ENCODE results near the gene ROBO1.

ROBO1 gene

DNA sequence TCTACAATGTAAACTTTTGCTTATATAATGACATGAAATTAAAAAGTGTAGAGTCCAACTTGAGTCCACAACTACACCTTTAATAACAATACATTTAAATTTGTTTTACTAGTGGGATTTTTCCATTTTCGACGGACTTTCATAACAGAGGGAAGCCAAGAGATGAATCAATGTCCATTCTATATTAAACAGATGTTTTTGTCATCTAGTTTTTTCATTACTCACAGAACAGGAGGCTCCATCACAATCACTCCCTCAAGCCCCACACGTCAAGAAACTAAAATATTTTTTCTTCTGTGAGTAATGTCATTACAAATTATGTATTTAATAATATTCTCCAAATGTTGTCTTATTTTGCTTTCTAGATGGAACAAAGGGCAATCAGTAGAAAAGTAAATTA lies 932.9 kb downstream of the ROBO1 start:
- no peak for DNase-seq (ENCODE audit: low spot score)

DNA sequence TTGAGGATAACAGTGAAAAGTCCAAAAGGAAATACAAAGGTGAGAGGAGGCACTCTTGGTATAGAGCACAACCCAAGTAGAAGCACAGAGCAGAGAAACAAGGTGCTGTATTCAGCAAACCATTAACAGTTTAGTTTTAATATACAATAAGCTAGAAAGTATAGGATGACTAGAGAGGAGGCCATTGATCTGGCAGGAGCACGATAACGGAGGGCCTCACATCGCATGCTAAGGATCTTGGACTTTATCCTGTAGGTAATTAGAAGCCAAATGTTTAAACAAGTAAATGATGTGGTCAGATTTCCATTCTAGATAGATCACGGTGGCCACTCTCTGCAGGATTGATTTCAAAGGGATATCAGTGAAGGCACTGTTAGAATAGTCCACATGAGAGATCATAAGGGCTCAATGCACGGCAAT lies 935.0 kb downstream of the ROBO1 start:
- DNase-seq (ENCODE audit: low spot score): no peak

DNA sequence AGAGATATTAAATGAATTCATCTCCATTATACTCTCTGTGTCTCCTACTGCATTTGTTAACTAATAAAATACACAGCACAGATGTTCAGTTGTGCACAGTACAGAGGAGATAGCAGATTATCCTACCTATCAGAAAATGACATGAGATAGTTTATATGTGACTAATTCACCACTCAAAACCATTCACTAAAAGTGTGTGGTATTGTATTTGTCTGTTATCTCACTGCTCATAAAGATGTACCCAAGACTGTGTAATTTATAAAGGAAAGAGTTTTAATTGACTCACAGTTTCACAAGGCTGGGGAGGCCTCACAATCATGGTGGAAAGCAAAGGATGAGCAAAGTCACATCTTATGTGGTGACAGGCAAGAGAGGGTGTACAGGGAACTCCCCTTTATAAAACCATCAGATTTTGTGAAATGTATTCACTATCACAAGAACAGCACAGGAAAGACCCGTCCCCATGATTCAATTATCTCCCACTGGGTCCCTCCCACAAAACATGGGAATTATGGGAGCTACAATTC lies 936.3 kb downstream of the ROBO1 start:
- DNase-seq (ENCODE audit: low spot score): no peak

DNA sequence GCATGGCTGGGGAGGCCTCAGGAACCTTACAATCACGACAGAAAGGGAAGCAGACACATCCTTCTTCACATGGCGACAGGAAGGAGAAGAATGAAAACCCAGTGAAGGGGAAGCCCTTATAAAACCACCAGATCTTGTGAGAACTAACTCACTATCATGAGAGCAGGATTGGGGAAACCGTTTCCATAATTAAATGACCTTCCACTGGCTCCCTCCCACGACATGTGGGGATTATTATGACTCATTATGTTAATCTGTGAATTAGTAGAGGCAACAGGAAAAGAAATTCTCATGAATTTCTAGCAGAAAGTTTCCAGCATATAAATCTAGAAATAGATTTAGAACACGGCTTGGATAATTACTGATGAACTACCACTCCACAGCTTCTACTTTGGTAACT lies 937.3 kb downstream of the ROBO1 start:
- DNase-seq (ENCODE audit: low spot score): no peak

DNA sequence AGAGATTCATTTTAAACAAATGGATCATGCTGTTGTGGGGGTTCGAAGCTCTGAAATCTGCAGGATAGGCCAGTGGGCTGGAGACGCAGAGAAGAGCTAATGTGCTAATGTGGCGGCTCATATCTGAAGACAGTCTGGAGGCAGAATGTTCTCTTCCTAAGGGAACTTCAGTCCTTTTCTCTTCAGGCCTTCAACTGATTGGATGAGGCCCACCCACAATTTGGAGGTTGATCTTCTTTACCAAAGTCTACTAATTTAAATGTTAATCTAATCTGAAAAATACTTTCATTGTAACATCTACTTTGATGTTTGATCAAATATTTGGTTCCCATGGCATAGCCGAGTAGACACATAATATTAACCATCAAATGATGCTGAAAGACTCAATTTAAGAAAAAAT lies 940.2 kb downstream of the ROBO1 start:
- DNase-seq (ENCODE audit: low spot score): no peak

DNA sequence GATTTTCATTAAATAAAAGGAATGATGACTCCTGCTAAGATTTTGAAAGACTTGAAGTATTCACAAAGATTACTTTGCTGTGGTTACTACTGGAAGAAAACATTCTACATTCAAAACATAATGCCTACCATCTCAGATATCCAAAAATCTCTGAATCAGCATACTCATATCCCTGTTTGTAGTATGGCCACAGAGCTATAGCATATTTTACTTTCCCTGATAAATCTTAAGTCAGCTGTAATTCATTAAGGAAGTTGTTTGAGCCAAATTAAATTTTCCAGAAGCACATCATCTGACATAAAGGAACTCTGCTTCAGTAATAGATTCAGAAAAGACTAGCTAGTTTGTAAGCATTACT lies 942.0 kb downstream of the ROBO1 start:
- no peak for DNase-seq (ENCODE audit: low spot score)

DNA sequence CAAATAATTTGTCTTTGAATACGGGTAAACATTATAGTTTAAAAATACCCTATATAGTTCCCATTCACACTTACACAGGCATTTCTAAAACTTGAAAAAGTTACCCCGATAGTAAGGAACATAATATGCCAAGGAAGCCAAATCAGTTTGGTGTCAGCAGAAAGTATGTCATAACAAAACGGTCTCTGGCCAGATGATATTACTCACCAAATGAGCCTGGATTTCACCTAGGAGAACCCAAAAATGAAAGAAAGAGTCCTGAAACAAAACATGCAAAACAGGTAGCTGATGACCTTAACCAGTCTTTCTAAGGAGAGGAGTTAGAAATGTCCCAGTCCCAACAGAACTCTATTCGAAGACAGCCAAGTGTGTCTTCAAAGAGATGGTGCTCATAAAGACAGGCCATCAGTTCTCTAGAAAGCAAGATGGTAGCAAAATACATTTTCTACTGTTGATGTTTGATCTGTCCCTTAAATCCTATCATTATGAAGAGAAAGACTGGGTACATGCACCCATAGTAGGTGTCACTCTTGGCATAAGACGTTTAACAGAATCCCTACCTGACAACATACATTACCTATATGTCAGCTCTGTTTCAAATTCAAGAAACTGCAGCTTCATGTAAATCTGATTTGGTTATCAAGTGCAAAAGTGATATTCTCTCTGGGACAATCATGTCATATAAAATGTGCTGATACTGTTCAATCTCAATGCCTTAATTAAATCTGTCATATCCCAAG lies 942.5 kb downstream of the ROBO1 start:
- no peak for DNase-seq (ENCODE audit: low spot score)

DNA sequence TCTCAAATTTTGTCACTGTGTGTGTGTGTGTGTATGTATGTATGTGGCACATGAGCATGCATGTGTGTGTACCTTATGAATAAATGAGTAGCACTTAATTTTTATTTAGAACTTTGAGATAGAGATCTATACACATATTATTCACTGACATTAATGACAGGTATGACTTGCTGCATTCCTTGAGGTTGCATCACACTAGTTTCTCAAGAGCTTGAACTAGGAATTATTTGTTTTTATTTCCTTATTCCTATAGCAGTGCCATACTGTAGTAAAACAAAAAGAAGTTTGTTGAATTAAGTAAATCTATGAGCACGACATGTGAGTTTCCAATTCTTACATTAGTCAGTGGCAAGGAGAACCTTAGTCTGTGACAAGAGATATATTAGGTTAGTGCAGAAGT lies 943.9 kb downstream of the ROBO1 start:
- no peak for DNase-seq (ENCODE audit: low spot score)

DNA sequence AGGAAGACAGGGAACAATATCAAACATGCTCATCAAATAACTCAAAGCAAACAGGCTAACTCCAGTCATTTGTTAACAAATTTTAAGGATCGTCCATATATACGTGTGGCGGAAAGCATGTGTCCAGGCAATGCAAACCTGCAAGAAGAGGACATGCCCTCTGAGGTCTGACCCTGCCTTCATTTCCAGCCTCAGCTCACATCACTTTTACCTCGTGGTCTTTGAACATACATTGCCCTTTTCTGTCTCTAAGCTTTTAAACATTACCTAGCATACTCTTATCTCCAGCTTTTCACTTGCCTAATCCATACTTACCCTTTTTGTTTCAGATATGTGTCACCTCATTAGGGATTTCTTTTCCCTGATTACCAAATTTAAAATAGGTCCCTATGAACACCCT lies 944.4 kb downstream of the ROBO1 start:
- DNase-seq (ENCODE audit: low spot score): no peak

DNA sequence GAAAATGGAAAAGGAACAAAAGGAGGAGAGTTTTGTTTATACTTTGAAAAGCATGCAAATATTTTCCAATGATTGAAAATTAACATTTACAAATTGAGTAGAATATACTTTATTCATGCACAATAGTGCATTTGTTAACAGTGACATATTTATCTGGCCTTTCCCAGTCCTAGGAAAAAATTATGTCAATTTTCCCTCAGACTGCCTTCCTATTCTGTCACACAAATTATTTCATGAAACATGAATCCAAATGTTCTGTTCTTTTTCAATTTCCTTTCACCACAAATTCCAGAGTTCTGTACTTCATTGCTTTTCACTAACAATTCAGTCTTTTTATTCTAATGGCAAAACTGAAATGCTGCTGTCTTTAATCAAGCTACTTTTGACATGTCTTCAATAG lies 945.1 kb downstream of the ROBO1 start:
- no peak for DNase-seq (ENCODE audit: low spot score)

DNA sequence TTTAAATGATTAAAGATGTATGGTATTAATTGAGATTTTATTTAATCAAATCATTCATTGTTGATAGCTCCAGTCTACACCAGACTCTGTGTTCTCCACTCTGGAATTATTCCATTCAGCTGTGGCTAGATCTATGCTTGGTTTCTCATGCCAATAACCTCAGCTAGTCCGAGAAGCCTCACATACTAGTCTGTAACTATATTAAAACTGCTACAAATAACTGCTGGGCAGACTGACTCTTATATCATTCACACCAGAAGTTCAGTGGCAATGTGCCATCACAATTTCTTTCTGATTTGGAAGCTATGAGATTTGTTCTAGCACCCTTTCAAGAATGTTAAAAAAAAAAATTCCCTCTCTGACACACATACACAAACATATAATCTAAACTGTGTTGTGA lies 947.3 kb downstream of the ROBO1 start:
- no peak for DNase-seq (ENCODE audit: low spot score)

DNA sequence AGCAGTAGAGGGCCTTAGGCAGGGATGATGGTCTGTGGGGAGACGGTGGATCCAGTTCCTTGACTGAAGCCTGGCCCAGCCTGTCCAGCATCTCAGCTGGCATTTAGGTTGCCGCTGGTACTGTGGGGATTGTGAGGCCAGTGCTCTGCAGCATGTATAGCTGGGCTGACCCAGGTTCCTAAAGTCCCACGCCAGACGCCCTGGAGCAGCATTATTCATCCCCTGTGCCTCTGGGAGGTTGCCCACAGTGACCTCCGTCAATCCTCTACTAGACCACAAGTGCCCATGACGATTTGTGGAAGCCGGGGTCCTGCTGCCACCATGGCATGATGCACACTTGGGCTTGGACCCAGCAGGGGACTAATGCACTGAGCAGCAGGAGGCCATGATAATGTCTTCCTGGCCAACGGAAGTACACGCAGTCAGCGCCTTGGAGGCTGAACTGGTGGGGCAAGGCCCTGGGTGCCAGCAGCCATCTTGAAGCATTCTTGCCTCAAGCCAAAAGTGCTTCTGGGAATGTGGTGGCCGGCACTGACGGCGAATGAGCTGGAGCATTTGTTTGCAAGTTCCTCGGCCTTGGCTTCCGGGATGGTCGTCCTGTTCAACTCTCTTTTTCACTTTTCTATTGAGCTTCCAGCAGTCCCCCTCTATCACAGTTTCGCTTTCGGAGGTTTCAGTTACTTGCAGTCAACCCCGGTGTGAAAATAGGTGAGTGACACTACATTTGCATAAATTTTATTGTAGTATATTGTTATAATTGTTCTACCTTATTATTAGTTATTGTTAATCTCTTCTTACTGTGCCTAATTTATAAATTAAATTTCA lies 949.4 kb downstream of the ROBO1 start:
- no peak for DNase-seq (ENCODE audit: low spot score)

DNA sequence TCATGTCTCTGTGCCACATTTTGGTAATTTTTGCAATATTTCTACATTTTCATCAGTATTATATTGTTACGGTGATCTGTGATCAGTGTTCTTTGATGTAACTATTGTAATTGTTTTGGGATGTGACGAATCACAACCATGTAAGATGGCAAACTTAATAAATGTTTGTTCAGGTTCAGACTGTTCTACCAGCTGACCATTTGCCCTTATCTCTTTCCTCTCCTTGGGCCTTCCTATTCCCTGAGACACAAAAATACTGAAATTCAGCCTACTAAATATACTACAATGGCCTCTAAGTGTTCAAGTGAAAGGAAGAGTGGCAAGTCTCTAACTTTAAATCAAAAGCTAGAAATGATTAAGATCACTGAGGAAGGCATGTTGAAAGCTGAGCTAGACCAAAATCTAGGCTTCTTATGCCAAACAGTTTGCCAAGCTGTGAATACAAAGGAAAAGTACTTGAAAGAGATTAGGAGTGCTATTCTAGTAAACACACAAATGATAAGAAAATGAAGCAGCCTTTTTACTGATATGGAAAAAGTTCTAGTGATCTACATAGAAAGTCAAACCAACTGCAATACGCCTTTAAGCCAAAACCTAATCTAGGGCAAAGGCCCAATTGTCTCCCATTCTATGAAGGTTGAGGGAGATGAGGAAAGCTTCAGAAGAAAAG lies 952.8 kb downstream of the ROBO1 start:
- DNase-seq (ENCODE audit: low spot score): no peak

DNA sequence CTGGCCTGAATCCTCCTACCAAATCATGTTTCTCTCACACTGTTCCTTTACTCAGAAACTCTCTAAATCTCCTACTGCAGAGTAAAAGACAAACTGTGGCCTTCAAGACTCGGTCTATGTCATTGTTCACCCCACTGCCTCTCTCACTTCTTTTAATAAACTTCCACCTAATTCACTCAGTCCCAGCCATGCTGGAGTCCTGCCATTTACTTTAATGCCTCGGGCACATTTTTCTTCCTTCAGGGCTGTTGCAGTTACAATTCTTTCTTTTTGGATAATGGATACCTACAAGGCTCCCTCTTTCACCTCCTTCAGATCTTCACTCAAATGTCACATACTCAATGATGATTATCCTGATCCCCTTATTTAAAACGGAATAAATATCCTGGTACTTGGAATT lies 955.6 kb downstream of the ROBO1 start:
- no peak for DNase-seq (ENCODE audit: low spot score)

DNA sequence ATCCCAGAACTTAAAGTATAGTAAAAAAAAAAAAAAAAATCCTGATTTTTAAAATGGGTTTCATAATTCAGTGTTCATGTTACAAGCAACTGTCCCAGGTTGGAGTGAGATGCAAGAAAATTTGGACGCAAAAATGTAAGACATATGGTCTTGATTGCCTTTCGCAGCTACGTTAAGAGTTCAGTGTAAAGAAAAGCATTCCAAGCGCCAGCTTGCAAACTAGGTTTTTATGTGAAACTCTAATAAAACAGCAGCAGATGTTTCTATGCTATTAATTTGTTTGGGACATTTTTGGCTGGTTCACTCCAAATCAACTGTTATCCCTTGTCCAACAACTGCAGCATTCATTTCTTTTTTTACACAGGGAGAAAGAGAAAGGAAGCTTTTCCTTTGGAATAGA lies 957.8 kb downstream of the ROBO1 start:
- no peak for DNase-seq (ENCODE audit: low spot score)

DNA sequence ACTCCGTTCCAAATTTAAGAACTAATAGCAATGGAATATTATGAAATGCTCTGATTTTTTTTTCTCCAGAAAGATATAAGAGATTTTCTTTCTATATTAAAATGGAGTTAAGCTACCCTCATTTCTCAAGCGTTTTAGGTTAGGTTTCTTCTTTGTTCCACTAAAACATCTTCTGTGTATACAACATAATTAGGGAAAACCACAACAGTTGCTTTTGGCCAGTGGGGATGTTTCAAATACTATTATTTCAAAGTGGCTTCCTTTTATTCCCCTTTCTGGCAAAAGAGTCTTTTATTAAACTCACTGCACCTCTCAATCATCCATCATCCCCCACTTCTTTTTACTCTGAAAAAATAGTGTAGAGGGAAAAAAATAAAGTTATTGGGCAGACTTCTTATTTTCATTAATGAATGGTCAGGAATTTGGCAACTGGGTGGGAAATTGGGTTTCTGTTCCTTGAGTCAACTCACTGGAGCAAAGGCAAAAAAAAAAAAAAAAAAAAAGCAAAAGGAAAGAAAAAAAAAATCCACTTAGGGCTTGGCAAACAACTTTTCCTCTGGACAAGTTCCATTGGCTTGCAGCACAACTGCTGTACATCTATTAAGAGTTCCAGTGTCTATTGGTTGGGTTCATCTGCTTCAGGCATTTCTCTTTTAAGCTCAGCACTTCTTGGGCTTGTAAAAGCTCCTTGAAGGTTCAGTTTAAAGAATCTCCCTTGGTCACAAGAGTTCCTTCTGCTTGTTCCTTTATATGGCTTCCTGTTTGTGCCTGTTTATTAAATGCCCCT lies 963.4 kb downstream of the ROBO1 start:
- DNase-seq (ENCODE audit: low spot score): no peak

DNA sequence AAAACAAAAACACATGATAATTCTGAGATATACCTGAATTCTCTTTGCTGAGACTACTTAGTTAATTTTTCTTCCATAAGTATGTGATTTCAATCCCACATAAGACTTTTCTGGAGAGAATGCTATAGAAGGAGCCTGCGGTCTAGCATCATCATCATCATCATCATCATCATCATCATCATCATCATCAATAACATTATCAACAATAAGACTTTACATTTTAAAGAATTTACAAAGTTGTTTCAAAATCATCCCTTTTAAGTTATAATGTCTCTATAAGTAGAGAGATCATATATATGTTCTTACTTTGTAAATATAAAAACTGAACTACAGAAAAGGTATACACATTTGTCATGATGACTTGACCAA lies 965.3 kb downstream of the ROBO1 start:
- DNase-seq (ENCODE audit: low spot score): no peak

DNA sequence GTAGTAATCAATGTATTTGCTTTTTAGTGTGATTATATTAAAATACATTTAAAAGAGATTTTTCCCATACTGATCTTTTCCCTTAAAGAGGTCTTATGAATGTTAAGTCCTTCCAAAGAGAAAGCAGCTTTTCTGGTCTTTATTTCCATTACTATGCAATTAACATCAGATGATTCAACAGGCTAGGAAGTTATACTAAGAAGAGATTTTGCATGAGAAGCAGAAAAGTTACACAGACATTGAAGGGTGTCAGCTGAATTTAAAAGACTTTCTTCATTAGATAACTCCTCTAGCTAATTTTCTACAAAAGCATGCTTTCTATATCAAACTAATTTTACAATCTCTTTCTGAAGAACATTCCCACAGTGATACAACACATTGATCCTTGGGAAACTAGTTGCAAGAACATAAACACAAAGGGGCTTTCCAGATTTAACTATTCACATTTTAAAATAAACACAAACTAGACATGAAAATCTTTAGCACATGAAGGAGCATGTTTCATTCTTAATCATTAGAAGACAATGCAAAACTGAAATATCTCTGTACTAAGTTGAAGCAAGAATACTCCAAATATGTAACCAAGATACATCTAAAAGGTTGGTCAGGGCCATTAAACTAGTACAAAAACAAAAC lies 965.8 kb downstream of the ROBO1 start:
- DNase-seq (ENCODE audit: low spot score): no peak

DNA sequence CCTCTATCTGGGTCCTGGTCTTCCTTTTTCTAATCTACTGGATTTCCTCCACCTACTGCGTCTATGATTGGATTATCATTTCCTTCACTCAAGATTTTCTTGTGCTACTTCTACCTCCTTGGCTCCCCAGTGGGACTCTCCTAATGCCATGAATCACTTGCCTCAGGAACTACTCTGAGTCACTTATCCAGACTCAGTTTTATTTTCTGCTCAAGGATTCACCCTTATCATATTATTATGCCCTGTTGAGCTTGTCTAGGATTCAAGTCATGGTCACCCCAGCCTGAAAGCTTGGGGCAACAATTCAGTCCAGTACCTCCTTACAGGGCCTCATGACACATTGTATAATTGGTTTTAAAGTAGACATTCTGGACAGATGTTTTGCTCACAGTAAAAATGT lies 968.1 kb downstream of the ROBO1 start:
- no peak for DNase-seq (ENCODE audit: low spot score)

DNA sequence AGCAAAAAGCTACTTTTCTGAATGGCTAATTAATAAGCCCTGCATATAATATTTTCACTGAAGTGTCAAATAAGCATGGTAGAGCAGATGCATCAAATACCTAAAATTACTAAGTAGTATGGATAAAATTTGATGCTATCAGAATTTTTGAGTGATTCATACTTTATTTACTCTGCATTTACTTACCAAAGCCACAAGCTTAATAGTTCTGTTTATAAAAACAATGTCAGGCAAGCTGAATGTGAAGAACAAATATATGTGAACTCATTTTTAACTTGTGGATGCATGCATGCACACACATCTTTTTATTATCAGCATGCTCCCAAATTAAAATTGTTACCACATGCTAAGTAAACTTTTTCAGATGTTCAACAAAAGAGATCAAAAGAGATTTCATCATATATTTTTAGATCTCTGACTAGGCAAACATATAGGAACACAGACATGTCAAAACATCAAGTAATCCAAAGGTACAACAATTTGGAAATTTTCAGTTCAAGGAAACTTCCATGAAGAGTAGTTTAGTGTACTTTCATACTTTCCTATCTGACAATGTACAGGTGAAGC lies 969.4 kb downstream of the ROBO1 start:
- no peak for DNase-seq (ENCODE audit: low spot score)

DNA sequence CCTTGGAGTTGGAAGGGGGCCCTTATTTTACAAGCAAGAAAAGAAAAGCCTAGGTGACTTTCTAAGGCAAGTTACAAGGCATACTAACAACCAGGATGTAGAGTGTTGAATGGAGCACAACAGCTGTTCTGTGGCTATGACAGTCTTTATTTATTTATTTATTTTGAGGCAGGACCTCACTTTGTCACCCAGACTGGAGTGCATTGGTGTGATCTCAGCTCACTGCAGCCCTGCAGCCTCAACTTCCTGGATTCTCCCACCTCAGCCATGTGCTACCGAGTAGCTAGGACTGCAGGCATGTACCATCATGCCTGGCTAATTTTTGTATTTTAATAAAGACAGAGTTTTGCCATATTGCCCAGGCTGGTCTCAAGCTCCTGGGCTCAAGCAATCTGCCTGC lies 973.4 kb downstream of the ROBO1 start:
- DNase-seq (ENCODE audit: low spot score): no peak

Data from kidney capillary endothelial cell (primary cell).